K562 (cell line): ENCODE measurements around the gene TMCC1. TPM values are rescaled to one million over a fixed set of nuclear protein-coding genes. Genes with fewer than 3 reads are reported as not detected.

Experiments
- ATAC-seq: fragments of 200-7000 bp; cut with Tn5 transposase; 3 replicates; pipeline ENCODE4 v1.9.1; 2020; ENCODE audit warnings: moderate library complexity
- BruUV-seq: library from RNA; stranded (reverse); fragments of 400-500 nt; replicated peaks from 2 replicates; lab custom pipeline; 2021; lab: Mats Ljungman, UMichigan
- CTCF ChIA-PET: fragments of 300-600 bp; formaldehyde crosslinking; extraction: SDS; loops from one replicate; lab custom pipeline; 2021; ENCODE audit warnings: low intra/inter-chr PET ratio; lab: Yijun Ruan, JAX
- POLR2A ChIA-PET: fragments of 300-600, 350-650 bp; sonication (Branson Sonifier 250); formaldehyde crosslinking; extraction: SDS; loops from one replicate; lab custom pipeline; 2021; ENCODE audit warnings: antibody characterized with exemption, inconsistent platforms; lab: Yijun Ruan, JAX
- DNase-seq, 4 experiments: peaks; one replicate each; pipeline versions ENCODE4 v3.0.0 to v3.0.0-alpha.2; 2011 to 2018; ENCODE audit warnings: low spot score in 3 of 4, mixed read lengths in 3 of 4; ENCODE audit errors: extremely low read depth in 1 of 4
- FAIRE-seq: peaks from 2 replicates; lab custom pipeline; 2011; peaks lifted over from hg19 to GRCh38; lab: Jason Lieb, UNC
- H2AFZ ChIP-seq: 2 replicates; pipeline ENCODE4 v1.6.0; 2011; ENCODE audit warnings: low read depth, low read length, control low read depth, inconsistent platforms
- H3K27ac ChIP-seq: fragments of 200-600 bp; 3 replicates; pipeline ENCODE4 v1.8.0; 2011; ENCODE audit warnings: low read depth, mild to moderate bottlenecking, control low read depth, inconsistent platforms, low read length, moderate library complexity, mixed read lengths; ENCODE audit errors: extremely low read depth
- H3K27me3 ChIP-seq, 2 experiments: fragments of 300-600 bp in 1 of 2; 2 replicates in 1 of 2; 3 replicates in 1 of 2; pipeline versions ENCODE4 v1.6.0 to v1.8.0; 2011; ENCODE audit warnings: inconsistent platforms in 2 of 2, low read length in 2 of 2, mild to moderate bottlenecking in 1 of 2, mixed read lengths in 1 of 2, moderate library complexity in 1 of 2; ENCODE audit not compliant: control insufficient read depth in 2 of 2, insufficient read depth in 2 of 2
- H3K36me3 ChIP-seq: fragments of 300-600 bp; 3 replicates; pipeline ENCODE4 v1.8.0; 2011; ENCODE audit warnings: mild to moderate bottlenecking, low read length, inconsistent platforms; ENCODE audit not compliant: control insufficient read depth, insufficient read depth
- H3K4me1 ChIP-seq, 2 experiments: fragments of 200-600 bp in 1 of 2; replicated peaks in 1 of 2; 2 replicates in 1 of 2; 3 replicates in 1 of 2; pipeline versions ENCODE4 v1.5.1 to v1.8.0; 2011; ENCODE audit warnings: inconsistent platforms in 2 of 2, low read length in 2 of 2, mild to moderate bottlenecking in 1 of 2, mixed read lengths in 1 of 2, moderate library complexity in 1 of 2; ENCODE audit not compliant: control insufficient read depth in 2 of 2, insufficient read depth in 2 of 2
- H3K4me2 ChIP-seq: 2 replicates; pipeline ENCODE4 v1.6.1; 2011; ENCODE audit warnings: low read length, control low read depth, inconsistent platforms, mixed read lengths; ENCODE audit not compliant: insufficient read depth
- H3K4me3 ChIP-seq: fragments of 200-600 bp; sonication (generic), shearing (Covaris generic); 2 replicates; pipeline ENCODE4 v1.5.1; 2016; ENCODE audit warnings: control low read depth, inconsistent platforms
- H3K79me2 ChIP-seq: fragments of 200-600 bp; 3 replicates; pipeline ENCODE4 v1.8.0; 2011; ENCODE audit warnings: low read length, inconsistent platforms; ENCODE audit not compliant: control insufficient read depth, insufficient read depth
- H3K9ac ChIP-seq, 2 experiments: 2 replicates each; pipeline versions ENCODE4 v1.6.0 to v1.6.1; 2011; ENCODE audit warnings: low read depth in 2 of 2, low read length in 2 of 2, control low read depth in 1 of 2, inconsistent platforms in 1 of 2, mild to moderate bottlenecking in 1 of 2, mixed read lengths in 1 of 2; ENCODE audit not compliant: insufficient read depth in 1 of 2
- H3K9me1 ChIP-seq: one replicate; pipeline ENCODE4 v1.6.0; 2011; ENCODE audit warnings: inconsistent platforms, mild to moderate bottlenecking, low read length, moderate library complexity; ENCODE audit not compliant: control insufficient read depth, insufficient read depth
- H3K9me3 ChIP-seq: replicated peaks from 2 replicates; pipeline ENCODE4 v1.5.1; 2011; ENCODE audit warnings: low read depth, low read length, inconsistent platforms; ENCODE audit not compliant: control insufficient read depth, insufficient read depth
- H4K20me1 ChIP-seq: replicated peaks from 2 replicates; pipeline ENCODE4 v1.6.1; 2011; ENCODE audit warnings: low read length, inconsistent platforms, mixed read lengths; ENCODE audit not compliant: control insufficient read depth, insufficient read depth
- BHLHE40 ChIP-seq: IDR thresholded peaks from 2 replicates; pipeline ENCODE4 v1.6.1; 2011; ENCODE audit warnings: low read length, improper control_type of control experiment
- HNRNPK ChIP-seq: fragments of 200-400 bp; formaldehyde crosslinking; IDR thresholded peaks from one replicate; pipeline ENCODE4 v1.6.1; 2018; ENCODE audit warnings: mild to moderate bottlenecking, low read depth, low read length; ENCODE audit not compliant: poor library complexity, severe bottlenecking
- KLF10 ChIP-seq: fragments of 250-450 bp; sonication (Bioruptor Pico); IDR thresholded peaks from 2 replicates; pipeline ENCODE4 v1.6.1; 2021; ENCODE audit warnings: matching md5 sums
- PHF8 ChIP-seq: fragments of 200-600 bp; sonication (generic); IDR thresholded peaks from 2 replicates; pipeline ENCODE4 v1.6.1; 2012; ENCODE audit warnings: mixed run types, mild to moderate bottlenecking, inconsistent platforms, low read length, moderate library complexity, borderline replicate concordance
- SRSF3 ChIP-seq: fragments of 200-400 bp; formaldehyde crosslinking; IDR thresholded peaks from 2 replicates; pipeline ENCODE4 v1.6.1; 2016; ENCODE audit warnings: mild to moderate bottlenecking, low read length, moderate library complexity; ENCODE audit not compliant: insufficient read depth
- SRSF7 ChIP-seq: fragments of 200-400 bp; formaldehyde crosslinking; optimal IDR thresholded peaks from 2 replicates; pipeline ENCODE3; 2017; ENCODE audit warnings: mild to moderate bottlenecking, low read depth, low read length
- ZC3H8 ChIP-seq: fragments of 450-650 bp; IDR thresholded peaks from 2 replicates; pipeline ENCODE4 v1.6.1; 2017
- ZNF311 ChIP-seq: fragments of 250-450 bp; sonication (Bioruptor Pico); IDR thresholded peaks from 2 replicates; pipeline ENCODE4 v1.4.0; 2020; ENCODE audit warnings: mild to moderate bottlenecking, moderate library complexity
- ZNF41 ChIP-seq: fragments of 250-450 bp; sonication (Bioruptor Pico); conservative IDR thresholded peaks from 2 replicates; pipeline ENCODE4 v1.4.0; 2020; ENCODE audit warnings: mild to moderate bottlenecking
- WGBS: fragments of 100-300 bp; shearing (Covaris generic); methylation state at CpG from one replicate; pipeline ENCODE4 v1.1.6; 2016; ENCODE audit warnings: low coverage, mixed read lengths; ENCODE audit not compliant: insufficient coverage; ENCODE audit errors: missing lambda C conversion rate; 5-methylcytosine and 5-hydroxymethylcytosine counted together
- in situ Hi-C: fragments of 300-500 bp; cut with MboI; formaldehyde crosslinking; loops from 4 replicates; pipeline ENCODE4 v1.15.0; 2018; ENCODE audit warnings: inconsistent platforms, mixed read lengths
- intact Hi-C: fragments of 100-400 bp; cut with micrococcal nuclease; formaldehyde crosslinking; loops from 2 replicates; pipeline ENCODE4 v1.14.2; 2022
- polyA plus RNA-seq, 8 experiments: library from polyadenylated mRNA; depleted of rRNA in 4 of 8; stranded (reverse) in 5 of 8; unstranded in 3 of 8; fragments of >200 nt; fragmentation: Nextera tagmentation in 2 of 8; fragmentation: Illumina TruSeq in 1 of 8; extraction: Ambion mirVana in 2 of 8; extraction: Trizol in 1 of 8; gene quantifications; 2 replicates each; pipeline versions ENCODE4 v1.2.1 to v1.2.3, GENCODE V29; 2011 to 2014; ENCODE audit warnings: inconsistent platforms in 1 of 8, missing spikeins in 1 of 8
- total RNA-seq, 7 experiments: library from RNA; depleted of rRNA in 6 of 7; stranded (reverse); fragments of >200 nt in 6 of 7; fragmentation: Illumina TruSeq in 2 of 7; extraction: Trizol in 2 of 7; gene quantifications; 2 replicates each; pipeline versions ENCODE4 v1.2.1 to v1.2.3, GENCODE V29; 2011 to 2021; ENCODE audit warnings: low replicate concordance in 1 of 7
- TF ChIP-seq, protein P1 (sequence below): fragments of 250-450 bp; sonication (Bioruptor Pico); IDR thresholded peaks from 2 replicates; pipeline ENCODE4 v1.8.0; 2021; ENCODE audit warnings: borderline replicate concordance, mild to moderate bottlenecking, moderate library complexity; ENCODE audit not compliant: poor library complexity, severe bottlenecking

The TMCC1 gene
- total and polyA plus RNA-seq, 9 of the 15 experiments (the other 6 are each of a cell fraction or from before 2014, with no cell fraction given): 0.89 to 8.7 (median 4.0) TPM

- Histone ChIP-seq H3K9ac (no peak overlapping the region), H3K9me1 (no peaks in the 10 kb centered on the region), H3K27ac (no peak overlapping the region), H3K4me1 (no peaks in the 10 kb centered on the region), H3K9me3 (no peaks in the 10 kb centered on the region), H2AFZ (no peak overlapping the region), H3K27me3 (no peaks in the 10 kb centered on the region), H3K79me2 (no peaks in the 10 kb centered on the region), H3K4me2 (no peak overlapping the region), H4K20me1 (no peaks in the 10 kb centered on the region), H3K4me3 (no peak overlapping the region), H3K36me3 (no peaks in the 10 kb centered on the region)
- ATAC-seq (no peak), FAIRE-seq (no peak), DNase-seq (no peak)
- intact Hi-C loops (no loop called here), in situ Hi-C loops (no loop called here)
- CTCF ChIA-PET: no interaction called here
- 84% methylated on average over 2 of the region's 2 CpGs for WGBS
- no TSS peak for BruUV-seq
- no peak for TF ChIP-seq SRSF7
- TF ChIP-seq SRSF3: no peak
- no peak for TF ChIP-seq KLF10
- no peak for TF ChIP-seq ZC3H8
- no peak for TF ChIP-seq BHLHE40
- POLR2A ChIA-PET: no interaction called here
Observed at GRCh38 chr3:129865806-129866205, 27.7 kb downstream of the TMCC1 start.

GRCh38 chr3:129864519-129864918 is 29.0 kb downstream of the TMCC1 start:
- no peak overlapping the region for H3K9ac ChIP-seq
- FAIRE-seq (no peak), DNase-seq (no peak), ATAC-seq (no peak)
- no TSS peak for BruUV-seq
- no peak overlapping the region for H2AFZ ChIP-seq
- ChIA-PET CTCF (no interaction called here), POLR2A (no interaction called here)
- H3K36me3 ChIP-seq: no peaks in the 10 kb centered on the region
- no peak overlapping the region for H3K4me2 ChIP-seq
- no peaks in the 10 kb centered on the region for H3K4me1 ChIP-seq
- no peaks in the 10 kb centered on the region; the same call in 2 of the 3 replicates for H3K79me2 ChIP-seq
- no peak overlapping the region for H3K27ac ChIP-seq
- H4K20me1 ChIP-seq: no peaks in the 10 kb centered on the region
- H3K27me3 ChIP-seq: no peaks in the 10 kb centered on the region
- no peaks in the 10 kb centered on the region for H3K9me3 ChIP-seq
- in situ Hi-C loops (no loop called here), intact Hi-C loops (no loop called here)
- no peak overlapping the region for H3K4me3 ChIP-seq
- 82% methylated on average over 1 of the region's 1 CpG for WGBS
- no peaks in the 10 kb centered on the region for H3K9me1 ChIP-seq
- TF ChIP-seq HNRNPK (no peak), PHF8 (no peak), ZNF311 (no peak), ZNF41 (no peak)
- TF ChIP-seq, protein P1, sequence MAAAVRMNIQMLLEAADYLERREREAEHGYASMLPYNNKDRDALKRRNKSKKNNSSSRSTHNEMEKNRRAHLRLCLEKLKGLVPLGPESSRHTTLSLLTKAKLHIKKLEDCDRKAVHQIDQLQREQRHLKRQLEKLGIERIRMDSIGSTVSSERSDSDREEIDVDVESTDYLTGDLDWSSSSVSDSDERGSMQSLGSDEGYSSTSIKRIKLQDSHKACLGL (CRISPR knock-in tag): no peak
